LoVo (cell line): Measurements from ENCODE around the gene KDELR3.

Experiments used
- DNase-seq: peaks from one replicate; pipeline ENCODE4 v3.0.0-alpha.2; 2016; ENCODE audit warnings: low spot score

KDELR3 gene

GRCh38 chr22:38440747-38441350, 27.0 kb upstream of the KDELR3 start:
- no peak for DNase-seq

GRCh38 chr22:38441620-38442287, 26.1 kb upstream of the KDELR3 start:
- no peak for DNase-seq

GRCh38 chr22:38442967-38443627, 24.8 kb upstream of the KDELR3 start:
- no peak for DNase-seq

- no peak for DNase-seq
Observed at GRCh38 chr22:38443628-38444521, 24.0 kb upstream of the KDELR3 start.

GRCh38 chr22:38444783-38445182, 23.1 kb upstream of the KDELR3 start:
- no peak for DNase-seq

GRCh38 chr22:38446018-38446601, 21.8 kb upstream of the KDELR3 start:
- no peak for DNase-seq

- no peak for DNase-seq
Observed at GRCh38 chr22:38448945-38449745, 18.8 kb upstream of the KDELR3 start.

- no peak for DNase-seq
Observed at GRCh38 chr22:38449776-38450175, 18.1 kb upstream of the KDELR3 start.

- DNase-seq, result no peak
Observed at GRCh38 chr22:38450234-38450797, 17.6 kb upstream of the KDELR3 start.

GRCh38 chr22:38451404-38451803, 16.5 kb upstream of the KDELR3 start:
- no peak for DNase-seq

GRCh38 chr22:38451864-38452263, 16.0 kb upstream of the KDELR3 start:
- no peak for DNase-seq

- DNase-seq, result no peak
Observed at GRCh38 chr22:38452373-38453065, 15.4 kb upstream of the KDELR3 start.

GRCh38 chr22:38453066-38453672, 14.7 kb upstream of the KDELR3 start:
- no peak for DNase-seq

- DNase-seq, result no peak
Observed at GRCh38 chr22:38453996-38454352, 13.9 kb upstream of the KDELR3 start.

GRCh38 chr22:38454353-38455075, 13.4 kb upstream of the KDELR3 start:
- DNase-seq, result no peak

- DNase-seq, result no peak
Observed at GRCh38 chr22:38455076-38455529, 12.8 kb upstream of the KDELR3 start, which contains the start of gene KCNJ4. KCNJ4 (minus strand) TSS chr22:38455199; CDS start chr22:38428132, 27,067 bp downstream.

- DNase-seq, result peak; percentile 25
Observed at GRCh38 chr22:38455530-38456271, 12.2 kb upstream of the KDELR3 start.

- DNase-seq, result no peak
Observed at GRCh38 chr22:38456272-38456835, 11.5 kb upstream of the KDELR3 start.
